Astrocyte of the spinal cord (primary cell): ENCODE results near the gene CAMTA1.

Experiments used
- DNase-seq: peaks from one replicate; pipeline ENCODE4 v3.0.0; 2011; ENCODE audit warnings: low read depth, low spot score
- H3K4me3 ChIP-seq: 2 replicates; pipeline ENCODE4 v1.5.1; 2011; ENCODE audit warnings: low read depth, mild to moderate bottlenecking, low read length, moderate library complexity
- in situ Hi-C: cut with HindIII; loops from 2 replicates; pipeline ENCODE4 v1.10.0; 2017; ENCODE audit warnings: low sequenced_read_pairs
- TF ChIP-seq, protein P1 (sequence below): IDR thresholded peaks from 2 replicates; pipeline ENCODE4 v1.5.1; 2012; ENCODE audit warnings: low read depth, mild to moderate bottlenecking, low read length, inconsistent platforms

Gene CAMTA1

DNA sequence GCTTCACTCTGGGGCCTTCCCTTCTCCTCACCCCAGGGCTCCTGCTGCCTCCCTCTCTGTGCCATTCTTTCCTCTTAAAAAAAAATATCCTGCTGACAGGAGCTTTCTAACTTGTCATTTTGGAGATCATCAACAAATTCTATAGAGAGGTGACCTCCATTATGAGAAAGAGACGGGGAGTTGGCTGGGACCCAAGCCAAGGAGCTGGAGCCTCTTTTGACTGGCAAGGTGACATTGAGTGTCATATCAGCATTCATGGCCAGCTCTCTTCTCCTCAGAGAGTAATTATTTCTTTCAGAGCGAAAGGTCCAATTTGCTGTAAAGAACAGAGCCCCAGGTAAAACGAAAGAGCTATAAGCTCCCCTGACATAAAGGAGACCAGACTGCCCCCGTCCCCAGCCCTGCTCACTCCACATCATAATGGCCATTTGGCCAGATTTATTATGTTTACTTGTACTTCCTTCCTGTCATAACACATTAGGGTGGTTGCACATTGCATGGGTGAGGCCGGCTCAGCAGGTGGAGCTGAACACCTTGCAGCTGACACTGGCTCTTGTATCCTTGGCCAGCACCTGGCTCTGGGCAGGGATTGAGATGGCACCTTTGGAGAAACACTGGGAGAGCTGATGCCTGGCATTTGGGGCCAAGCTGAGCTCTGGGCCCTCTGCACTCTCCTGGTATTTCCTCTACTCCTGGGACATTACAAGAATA lies 581.9 kb downstream of the CAMTA1 start:
- DNase-seq = no peak
- in situ Hi-C loops = no loop called here
- no peak overlapping the region for H3K4me3 ChIP-seq
- TF ChIP-seq, protein P1, sequence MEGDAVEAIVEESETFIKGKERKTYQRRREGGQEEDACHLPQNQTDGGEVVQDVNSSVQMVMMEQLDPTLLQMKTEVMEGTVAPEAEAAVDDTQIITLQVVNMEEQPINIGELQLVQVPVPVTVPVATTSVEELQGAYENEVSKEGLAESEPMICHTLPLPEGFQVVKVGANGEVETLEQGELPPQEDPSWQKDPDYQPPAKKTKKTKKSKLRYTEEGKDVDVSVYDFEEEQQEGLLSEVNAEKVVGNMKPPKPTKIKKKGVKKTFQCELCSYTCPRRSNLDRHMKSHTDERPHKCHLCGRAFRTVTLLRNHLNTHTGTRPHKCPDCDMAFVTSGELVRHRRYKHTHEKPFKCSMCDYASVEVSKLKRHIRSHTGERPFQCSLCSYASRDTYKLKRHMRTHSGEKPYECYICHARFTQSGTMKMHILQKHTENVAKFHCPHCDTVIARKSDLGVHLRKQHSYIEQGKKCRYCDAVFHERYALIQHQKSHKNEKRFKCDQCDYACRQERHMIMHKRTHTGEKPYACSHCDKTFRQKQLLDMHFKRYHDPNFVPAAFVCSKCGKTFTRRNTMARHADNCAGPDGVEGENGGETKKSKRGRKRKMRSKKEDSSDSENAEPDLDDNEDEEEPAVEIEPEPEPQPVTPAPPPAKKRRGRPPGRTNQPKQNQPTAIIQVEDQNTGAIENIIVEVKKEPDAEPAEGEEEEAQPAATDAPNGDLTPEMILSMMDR = no peak

DNA sequence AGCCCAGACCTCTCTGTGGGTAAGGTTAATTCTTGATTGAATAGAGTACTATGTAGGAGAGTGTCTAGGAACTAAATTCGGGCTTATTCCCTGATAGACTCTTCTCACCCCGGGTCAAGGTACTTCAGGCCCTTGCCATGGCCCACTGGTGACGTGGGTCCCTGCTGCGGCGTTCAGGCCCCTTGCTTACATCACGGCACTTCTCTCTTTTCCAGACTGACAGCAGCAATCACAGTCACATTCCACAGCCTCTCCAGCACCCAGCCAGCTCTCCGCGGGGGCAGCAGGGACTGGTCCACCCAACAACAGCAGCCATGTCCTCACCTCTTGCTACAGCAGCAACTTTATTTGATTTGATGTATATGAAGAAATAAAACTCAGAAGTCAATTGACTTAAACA lies 584.6 kb downstream of the CAMTA1 start:
- TF ChIP-seq, protein P1 = no peak
- in situ Hi-C loops = no loop called here
- no peak for DNase-seq
- no peak overlapping the region for H3K4me3 ChIP-seq

DNA sequence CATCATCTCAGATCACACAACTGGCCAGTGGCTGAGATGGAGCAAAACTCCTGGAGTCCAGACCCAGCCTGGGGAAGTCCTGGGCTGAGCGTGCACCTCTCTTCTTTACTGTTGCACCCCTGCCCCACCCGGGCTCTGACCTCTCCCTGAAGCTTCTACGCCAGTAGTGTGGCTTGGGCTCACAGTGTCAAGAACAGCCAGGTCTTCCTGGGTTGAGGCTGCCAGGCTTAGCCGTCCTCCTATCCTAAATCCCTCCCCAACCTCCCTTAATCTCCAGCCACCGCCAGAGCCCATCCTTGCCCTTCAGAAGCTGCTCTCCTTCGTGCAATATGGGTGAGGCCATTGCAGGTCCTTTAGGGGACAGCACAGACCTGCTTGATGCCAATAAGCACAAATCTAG lies 586.7 kb downstream of the CAMTA1 start:
- no peak overlapping the region for H3K4me3 ChIP-seq
- in situ Hi-C loops = no loop called here
- DNase-seq = no peak
- TF ChIP-seq, protein P1 = no peak

DNA sequence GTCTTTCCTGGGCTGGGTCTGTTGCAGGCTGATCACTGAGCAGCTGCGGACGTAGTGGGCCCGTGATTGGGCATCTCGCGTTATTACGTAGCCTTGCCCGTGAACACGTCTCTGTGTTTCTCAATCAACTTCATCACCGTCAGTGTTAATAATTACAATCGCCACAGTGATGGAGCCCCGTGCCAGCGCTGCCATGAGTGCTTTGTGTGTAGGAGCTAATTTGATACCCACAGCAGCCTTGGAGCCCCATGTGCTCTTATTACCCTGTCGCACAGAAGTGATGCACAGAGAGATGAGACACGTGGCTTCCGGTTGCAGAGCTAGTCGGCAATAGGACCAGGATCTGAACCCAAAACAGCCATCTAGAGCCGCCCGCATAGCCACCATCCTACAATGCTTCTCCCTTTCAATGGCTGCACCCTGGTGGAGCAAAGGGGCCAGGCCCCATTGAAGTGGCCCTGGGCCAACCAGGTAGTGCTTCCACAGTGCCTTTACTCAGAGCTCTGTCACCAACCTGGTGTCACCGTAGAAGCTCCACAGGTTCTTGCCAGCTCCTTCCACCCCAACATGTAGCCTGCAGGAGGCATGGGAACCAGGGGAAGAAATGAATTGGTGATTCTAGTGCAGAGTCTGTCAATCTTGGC lies 587.3 kb downstream of the CAMTA1 start:
- no peak overlapping the region for H3K4me3 ChIP-seq
- in situ Hi-C loops = no loop called here
- TF ChIP-seq, protein P1 = no peak
- DNase-seq = no peak

DNA sequence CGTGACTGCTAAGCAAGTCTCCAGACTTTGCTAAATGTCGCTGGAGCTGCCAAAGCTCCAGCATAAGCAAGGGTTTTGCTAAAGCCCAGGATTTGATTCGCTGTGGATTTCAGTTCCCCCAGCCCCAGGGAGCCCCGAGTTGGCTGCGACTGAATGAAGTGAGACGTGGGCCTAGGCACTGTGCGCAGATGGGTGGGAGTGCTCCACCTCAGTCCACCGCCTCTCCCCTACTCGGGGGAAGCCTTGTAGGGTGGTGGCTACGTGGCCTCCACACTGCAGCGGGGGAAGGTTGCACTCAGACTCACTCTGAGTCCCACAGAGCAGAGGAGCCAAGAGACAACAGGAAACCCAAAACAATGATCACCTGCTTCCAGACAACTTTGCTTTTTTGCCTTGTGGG lies 588.0 kb downstream of the CAMTA1 start:
- in situ Hi-C loops = no loop called here
- TF ChIP-seq, protein P1 = no peak
- DNase-seq = no peak

DNA sequence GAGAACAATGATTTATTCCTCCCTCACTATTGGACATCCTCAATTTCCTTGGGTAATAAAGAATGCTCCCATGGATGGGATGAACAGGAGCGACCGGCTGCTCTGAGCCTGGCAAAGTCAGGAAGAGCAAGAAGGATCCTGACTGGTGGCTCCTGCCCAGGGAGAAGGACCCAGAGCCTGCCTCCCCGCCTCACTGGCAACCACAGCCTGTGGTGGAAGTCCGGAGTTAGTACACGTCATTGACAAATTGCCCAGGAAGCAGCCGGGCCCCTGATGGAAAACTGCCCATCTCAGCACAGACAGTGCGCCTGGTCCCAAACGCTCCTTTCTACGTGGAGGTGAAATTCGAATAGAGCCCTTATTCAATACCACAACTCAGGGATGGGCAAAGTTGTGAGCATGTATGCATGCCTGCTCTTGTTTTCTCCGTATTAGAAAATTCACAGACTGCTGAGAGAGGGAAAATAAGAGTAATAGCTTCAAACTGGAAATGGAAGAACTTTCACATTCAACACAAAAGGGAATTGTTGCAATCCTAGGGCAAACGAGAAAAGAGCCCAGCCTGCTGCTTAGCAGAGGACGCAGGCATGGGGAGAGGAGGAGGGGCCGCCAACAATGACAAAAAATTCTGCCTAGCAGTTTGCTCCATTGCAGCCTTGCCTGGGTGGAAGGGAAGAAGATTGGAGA lies 588.8 kb downstream of the CAMTA1 start:
- TF ChIP-seq, protein P1 = no peak
- in situ Hi-C loops = no loop called here
- no peak overlapping the region for H3K4me3 ChIP-seq
- peak; percentile 40 for DNase-seq

More for the DNA sequence above, 588.0 kb downstream of the CAMTA1 start:
- no peak overlapping the region for H3K4me3 ChIP-seq
